Astrocyte of the hippocampus (primary cell): ENCODE measurements around the gene NCOA7.
"Not testable (repeated sequence)": the region's sequence is repeated elsewhere in the genome, so short reads cannot be mapped to it uniquely, and the experiment has no call there.

Source experiments
- DNase-seq: peaks from one replicate; pipeline ENCODE4 v3.0.0; 2011; ENCODE audit warnings: low read depth, low spot score

NCOA7 gene

GRCh38 chr6:125753218-125753936 is 37.4 kb upstream of the NCOA7 start:
- peak; percentile 41 for DNase-seq

- DNase-seq = no peak
These were observed 36.9 kb upstream of the NCOA7 start for GRCh38 chr6:125753937-125754259.

GRCh38 chr6:125754566-125754965 is 36.2 kb upstream of the NCOA7 start:
- DNase-seq = no peak

- no peak for DNase-seq
These were observed 31.4 kb upstream of the NCOA7 start for GRCh38 chr6:125759184-125759902.

GRCh38 chr6:125759959-125760457 is 30.8 kb upstream of the NCOA7 start:
- no peak for DNase-seq

GRCh38 chr6:125764121-125764671 is 26.6 kb upstream of the NCOA7 start:
- no peak for DNase-seq

GRCh38 chr6:125765944-125766343 is 24.8 kb upstream of the NCOA7 start:
- no peak for DNase-seq

GRCh38 chr6:125766641-125767040 is 24.1 kb upstream of the NCOA7 start:
- no peak for DNase-seq

GRCh38 chr6:125769147-125769783 is 21.5 kb upstream of the NCOA7 start:
- no peak for DNase-seq

GRCh38 chr6:125773387-125774341 is 17.1 kb upstream of the NCOA7 start:
- DNase-seq = no peak

GRCh38 chr6:125776107-125776826 is 14.5 kb upstream of the NCOA7 start:
- not testable (repeated sequence) for DNase-seq

GRCh38 chr6:125779924-125780539 is 10.7 kb upstream of the NCOA7 start:
- DNase-seq = peak; percentile 94

- DNase-seq = peak; percentile 79
These were observed 10.0 kb upstream of the NCOA7 start for GRCh38 chr6:125780540-125781313.

GRCh38 chr6:125781314-125781868 is 9.4 kb upstream of the NCOA7 start:
- DNase-seq = peak; percentile 39

GRCh38 chr6:125784365-125784764 is 6.4 kb upstream of the NCOA7 start:
- no peak for DNase-seq

- DNase-seq = peak; percentile 32
These were observed 3.0 kb upstream of the NCOA7 start for GRCh38 chr6:125787791-125788190.

GRCh38 chr6:125789167-125789566 is 1.6 kb upstream of the NCOA7 start:
- DNase-seq = no peak

- peak; percentile 62 for DNase-seq
These were observed 993 bp upstream of the NCOA7 start for GRCh38 chr6:125789576-125790357.
